GM19452 (cell line): ENCODE data around the gene ATPAF1.
"Not testable (repeated sequence)": the region's sequence is repeated elsewhere in the genome, so short reads cannot be mapped to it uniquely, and the experiment has no call there.

Source experiments
- ATAC-seq: cut with Tn5 transposase; IDR thresholded peaks from one replicate; pipeline ENCODE4 v1.9.1; 2021; ENCODE audit not compliant: unreplicated experiment

ATPAF1 gene, protein sequence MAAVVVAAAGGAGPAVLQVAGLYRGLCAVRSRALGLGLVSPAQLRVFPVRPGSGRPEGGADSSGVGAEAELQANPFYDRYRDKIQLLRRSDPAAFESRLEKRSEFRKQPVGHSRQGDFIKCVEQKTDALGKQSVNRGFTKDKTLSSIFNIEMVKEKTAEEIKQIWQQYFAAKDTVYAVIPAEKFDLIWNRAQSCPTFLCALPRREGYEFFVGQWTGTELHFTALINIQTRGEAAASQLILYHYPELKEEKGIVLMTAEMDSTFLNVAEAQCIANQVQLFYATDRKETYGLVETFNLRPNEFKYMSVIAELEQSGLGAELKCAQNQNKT

DNA sequence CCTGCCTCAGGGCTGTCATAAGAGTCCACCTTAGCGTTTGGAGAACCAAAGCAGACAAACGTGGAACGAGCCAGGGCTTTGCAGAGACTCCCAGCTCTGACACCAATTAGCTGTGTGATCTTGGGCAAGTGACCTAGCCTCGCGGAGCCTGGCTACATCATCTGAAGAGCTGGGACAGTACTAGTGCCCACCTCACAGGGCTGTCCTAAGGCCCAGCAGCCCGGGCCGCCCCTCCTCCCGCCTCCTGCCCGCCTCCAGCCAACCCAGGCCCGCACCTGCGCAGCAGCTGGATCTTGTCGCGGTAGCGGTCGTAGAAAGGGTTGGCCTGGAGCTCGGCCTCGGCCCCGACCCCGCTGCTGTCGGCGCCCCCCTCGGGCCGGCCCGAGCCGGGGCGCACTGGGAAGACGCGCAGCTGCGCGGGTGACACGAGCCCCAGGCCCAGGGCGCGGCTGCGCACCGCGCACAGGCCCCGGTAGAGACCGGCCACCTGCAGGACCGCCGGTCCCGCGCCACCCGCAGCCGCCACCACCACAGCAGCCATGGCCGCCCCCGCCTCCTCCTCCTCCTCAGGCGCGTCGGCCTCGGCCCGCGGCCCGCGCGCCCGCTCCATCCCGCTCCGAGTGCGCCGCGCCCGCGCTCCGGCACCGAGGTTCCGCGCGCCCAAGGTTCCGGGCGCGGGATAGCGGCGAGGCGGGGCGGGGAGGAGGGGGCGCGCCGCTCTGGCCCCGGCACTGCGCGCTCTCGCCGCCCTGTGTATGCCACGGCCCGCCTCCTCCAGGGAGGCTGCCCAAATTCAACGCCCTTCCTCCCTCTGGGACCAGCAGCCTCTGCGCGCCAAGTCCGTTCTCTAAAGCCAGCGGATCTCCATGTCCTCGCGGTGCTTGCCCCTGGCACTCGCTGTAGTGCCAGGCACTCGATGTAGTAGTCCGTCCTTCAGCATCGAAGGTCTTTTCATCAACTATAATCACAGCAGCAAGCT lies at the start of gene ATPAF1:
TSS of gene ATPAF1 (minus strand) at position 583 of the 979 bp plus-strand sequence. CDS start at position 541, 42 bp downstream.
- ATAC-seq = peak; percentile 79

DNA sequence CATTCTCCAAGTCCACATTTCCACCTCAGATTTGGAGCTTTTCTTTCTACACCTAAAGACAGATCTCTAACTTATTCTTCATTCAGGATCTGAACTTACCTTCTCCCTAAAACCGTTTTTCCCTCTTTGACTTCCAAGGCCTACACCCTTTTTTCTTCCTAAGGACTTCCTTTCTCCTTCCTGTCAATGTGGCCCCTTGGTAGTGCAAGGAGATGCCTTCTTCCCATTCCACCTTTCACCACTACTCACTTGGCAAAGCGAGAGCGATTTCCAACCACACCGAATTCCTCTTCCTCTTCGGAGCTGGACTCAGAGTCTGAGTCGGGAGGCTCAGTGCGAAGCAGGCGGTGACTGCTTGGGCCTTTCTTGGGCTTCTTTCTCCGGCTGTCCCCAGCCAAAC lies 49.5 kb upstream of the ATPAF1 start:
- ATAC-seq = no peak

DNA sequence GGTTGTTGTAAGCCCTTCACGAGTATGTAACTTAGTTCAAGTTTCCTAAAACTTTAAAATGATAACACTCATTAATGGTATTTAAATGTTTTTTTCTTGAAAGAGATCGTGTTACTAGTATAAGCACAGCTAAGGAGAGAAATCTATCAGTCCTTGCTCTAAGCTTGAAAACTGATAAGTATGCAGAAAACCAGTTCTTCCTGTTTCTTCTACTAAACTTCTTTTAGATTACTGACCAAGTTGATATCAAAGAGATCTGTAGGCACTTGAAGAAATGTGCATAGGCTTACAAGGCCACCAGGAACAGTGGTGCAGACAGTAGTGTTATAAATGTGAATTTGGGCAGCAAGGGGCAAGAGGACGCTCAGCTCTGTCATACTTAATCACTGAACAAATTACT lies 46.8 kb upstream of the ATPAF1 start:
- no peak for ATAC-seq

DNA sequence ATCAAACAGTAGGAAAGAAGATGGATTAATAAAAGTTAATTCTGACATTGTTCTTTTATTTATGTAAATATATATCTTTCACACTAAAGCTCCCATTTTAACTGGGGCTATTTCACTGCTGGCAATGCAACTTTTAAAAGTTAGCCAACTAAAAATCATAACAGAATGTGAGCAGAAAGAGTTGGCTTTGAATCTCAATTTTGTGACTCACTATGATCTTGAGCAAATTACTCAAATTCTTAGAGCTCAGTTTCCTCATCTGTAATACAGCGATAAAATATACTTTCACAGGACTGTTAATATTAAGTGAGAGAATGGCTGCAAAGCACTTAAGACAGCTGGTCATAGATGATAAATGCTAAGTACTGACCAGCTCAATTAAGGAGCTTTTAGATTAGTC lies 40.0 kb upstream of the ATPAF1 start:
- no peak for ATAC-seq

DNA sequence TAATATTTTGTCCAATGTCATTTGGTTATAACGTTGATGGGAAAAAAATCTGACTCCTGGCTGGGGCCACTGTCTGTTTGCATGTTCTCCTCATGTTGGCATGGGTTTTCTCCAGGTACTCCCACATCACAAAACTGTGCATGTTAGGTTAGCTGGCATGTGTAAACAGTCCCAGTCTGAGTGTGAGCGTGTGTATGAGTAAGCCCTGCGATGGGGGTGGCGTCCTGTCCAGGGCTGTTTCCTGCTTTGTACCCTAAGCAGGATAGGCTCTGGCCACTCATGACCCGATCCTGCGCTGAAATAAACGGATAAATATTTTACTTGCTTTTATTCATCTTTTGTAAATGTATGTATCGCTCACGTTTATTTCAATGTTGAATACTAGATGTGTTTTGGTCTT lies 37.2 kb upstream of the ATPAF1 start:
- no peak for ATAC-seq

DNA sequence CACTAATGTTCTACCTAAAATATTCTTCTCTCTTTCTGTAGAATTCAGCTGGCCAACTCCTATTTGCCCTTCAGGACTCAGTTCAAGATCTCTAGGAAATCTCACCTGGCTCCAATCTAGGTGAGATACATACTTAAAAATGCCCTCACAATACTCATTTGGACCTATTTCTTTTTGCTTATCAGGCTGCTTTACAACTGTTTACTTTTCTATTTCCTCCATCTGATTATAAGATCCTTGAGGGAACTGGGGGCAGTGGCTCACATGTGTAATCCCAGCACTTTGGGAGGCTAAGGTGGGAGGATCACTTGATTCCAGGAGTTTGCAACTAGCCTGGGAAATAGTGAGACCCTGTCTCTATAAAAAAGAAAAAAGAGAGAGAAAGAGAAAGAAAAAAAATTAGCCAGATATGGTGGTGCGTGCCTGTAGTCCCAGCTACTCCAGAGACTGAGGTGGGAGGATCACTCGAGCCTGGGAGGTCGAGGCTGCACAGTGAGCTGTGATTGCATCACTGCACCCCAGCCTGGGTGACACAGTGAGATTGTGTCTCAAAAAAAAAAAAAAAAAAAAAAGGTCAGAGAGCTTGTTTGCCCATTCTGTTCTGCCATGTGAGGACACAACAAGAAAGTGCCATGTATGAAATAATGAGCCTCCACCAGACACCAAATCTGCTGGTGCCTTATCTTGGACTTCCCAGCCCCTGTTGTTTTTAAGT lies 35.9 kb upstream of the ATPAF1 start:
- ATAC-seq = no peak

DNA sequence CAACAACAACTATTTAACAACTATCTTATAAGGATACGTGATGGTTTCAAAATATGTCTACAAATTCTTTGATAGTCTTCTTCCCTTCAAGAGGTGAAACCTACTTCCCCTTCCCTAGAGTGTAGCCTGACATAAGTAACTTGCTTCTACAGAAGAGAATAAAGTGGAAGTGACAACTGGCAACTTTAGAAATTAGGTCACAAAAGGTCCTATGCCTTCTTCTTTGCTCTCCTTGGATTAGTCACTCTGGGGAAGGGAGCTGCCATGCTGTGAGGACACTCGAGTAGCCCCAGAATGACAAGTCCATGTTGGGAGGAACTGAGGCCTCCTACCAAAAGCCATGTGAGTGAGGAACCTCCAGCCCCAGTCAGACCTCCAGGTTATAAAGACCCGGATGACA lies 31.5 kb upstream of the ATPAF1 start:
- ATAC-seq = no peak

DNA sequence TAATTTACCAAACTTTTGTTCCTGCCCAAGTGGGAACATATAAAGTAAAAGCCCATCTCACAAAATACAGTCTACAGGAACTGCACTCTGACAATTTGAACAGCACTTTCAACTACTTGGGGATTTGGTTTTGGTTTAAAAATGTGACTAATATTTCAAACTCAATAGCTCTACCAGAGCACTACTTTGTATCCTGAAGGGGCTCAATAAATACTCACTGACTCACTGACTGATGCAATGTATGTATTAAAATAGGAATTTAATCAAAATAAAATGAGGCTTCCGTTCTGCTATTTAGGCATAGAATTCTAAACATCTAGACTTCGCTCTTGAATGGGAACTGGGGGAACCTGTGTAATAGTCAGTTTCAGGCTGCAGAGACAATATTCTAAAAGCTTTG lies 28.9 kb upstream of the ATPAF1 start:
- no peak for ATAC-seq

DNA sequence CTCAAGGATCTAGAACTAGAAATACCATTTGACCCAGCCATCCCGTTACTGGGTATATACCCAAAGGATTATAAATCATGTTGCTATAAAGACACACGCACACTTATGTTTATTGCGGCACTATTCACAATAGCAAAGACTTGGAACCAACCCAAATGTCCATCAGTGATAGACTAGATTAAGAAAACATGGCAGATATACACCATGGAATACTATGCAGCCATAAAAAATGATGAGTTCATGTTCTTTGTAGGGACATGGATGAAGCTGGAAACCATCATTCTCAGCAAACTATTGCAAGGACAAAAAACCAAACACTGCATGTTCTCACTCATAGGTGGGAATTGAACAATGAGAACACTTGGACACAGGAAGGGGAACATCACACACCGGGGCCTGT lies 26.5 kb upstream of the ATPAF1 start:
- ATAC-seq = not testable (repeated sequence)

DNA sequence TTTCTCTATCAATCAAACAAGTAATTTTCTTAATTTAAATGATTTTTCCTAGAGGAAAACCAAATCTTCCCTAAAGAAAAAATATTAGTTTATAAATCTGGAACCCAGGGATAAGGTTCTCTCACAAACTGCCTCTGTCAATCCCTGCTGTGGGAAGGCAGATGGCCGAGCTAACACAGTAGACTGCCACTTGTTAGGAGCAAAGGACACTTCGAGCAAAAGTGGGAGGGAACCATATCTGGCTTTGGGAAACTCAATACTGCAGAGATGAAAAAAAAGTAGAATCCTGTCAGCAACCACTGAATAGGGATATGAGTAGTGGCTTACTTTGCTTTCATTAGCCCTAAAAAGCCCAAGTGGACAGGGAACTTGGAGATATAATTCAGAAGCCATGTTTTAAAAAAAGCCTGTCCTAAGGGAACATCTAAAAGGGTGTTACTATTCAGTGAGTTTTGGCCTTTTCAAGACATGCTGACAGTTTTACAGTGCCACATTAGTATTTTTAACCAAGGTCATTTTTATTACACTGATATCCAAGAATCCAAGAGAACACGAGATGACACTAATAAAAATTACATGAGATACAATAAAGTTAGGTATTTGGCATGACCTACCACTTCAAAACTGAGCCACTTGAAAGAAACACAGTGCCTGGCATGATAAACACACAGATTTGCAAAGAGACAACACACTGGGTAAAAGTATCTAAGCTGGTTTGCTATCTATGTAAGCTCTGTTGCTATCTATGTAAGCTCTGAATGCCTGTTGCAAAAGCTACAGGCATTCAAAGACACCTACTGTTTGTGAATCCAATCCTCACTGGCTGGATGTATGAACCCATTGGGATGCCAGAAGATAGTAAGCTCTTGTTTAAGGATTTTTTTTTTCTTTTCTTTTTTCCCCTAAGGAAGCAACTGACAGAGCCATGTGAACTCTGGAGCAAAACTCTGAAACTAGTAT lies 24.9 kb upstream of the ATPAF1 start:
- ATAC-seq = no peak

DNA sequence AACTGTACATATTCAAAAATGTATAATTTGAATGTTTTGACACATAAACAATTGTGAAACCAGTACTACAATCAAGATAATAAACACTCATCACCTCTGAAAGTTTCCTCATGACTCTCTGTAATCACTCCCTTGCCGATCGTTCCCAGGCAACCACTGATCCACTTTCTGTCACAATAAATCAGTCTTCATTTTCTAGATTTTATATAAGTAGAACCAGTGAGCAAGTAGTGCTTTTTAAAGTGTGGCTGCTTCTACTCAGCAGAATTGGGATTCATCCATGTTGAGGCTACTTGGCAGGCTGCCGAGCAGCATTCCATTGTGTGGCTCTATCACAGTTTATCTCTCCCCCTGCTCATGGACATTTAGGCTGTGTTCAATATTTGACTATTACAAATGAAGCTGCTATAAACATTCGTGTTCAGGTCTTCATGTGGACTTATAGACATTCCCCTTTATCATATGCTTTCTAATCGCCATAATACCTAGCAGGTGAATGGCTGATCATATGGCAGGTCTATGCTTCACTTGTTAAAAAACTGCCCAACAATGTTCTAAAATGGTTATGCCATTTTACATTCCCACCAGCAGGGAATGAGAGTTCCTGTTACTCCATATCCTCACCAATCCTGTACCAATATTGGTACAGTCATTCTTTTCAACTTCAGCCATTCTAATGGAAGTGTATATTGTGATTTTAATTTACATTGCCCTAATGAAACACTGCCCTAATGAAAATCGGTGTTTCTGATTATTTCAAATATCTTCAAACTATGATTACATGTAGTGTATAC lies 24.0 kb upstream of the ATPAF1 start:
- no peak for ATAC-seq

DNA sequence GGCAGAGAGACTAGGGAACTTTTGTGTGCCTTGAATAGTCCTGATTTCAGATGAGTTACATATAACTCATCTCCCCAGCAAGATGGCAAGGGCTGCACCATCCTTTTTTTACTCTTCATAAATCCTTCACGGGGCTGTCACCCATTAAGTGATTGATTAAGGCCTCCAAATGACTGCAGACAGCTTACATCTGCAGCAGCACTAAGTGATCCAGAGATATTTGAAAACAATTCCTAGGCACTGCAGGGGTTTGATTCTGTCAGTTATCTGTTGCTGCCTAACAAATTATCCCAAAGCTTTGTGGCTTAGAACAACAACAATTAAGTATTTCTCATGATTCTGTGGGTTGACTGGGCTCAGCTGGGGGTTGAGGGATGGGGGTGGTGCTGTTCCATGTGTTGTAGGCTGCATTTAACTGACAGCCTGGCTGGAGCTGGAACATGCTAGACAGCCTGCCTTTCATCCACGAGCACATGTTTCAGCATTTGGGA lies 22.8 kb upstream of the ATPAF1 start:
- ATAC-seq = no peak

DNA sequence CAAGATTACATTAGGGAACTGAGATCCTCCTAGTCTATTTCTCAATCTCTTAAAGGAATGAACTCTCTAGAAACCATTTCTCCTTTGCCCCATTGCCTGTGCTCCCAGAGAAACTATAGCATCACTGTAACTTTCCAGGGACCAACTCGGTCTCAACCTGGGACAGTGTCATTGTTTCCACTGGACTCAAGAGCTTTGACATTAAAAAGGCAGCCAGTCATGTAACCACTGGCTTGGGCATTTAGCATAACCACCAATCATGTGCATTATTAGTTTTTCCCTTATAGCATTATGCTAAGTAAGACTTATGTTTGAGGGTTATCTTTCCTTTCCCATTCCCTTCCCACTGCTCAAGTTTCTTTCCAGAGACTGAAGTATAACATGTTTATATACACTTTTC lies 21.7 kb upstream of the ATPAF1 start:
- no peak for ATAC-seq

DNA sequence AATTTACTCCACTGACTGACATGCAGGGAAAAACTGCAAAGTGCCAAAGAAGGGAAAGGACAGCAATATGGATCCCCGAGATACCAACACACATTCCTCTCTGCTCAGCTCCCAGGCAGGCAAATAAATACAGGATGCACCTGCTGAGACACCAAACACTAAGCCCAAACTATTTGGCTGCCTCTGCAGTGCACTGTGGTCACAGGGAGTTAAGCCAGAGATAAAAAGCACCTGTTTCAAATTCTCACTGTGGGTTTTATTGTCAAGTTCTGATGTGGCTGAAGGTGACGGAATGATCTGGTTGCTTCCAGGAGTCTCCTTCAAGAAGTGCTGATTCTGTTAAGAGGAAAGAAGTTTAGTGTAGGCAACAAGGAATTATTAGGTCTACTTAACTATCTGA lies 21.2 kb upstream of the ATPAF1 start:
- no peak for ATAC-seq

DNA sequence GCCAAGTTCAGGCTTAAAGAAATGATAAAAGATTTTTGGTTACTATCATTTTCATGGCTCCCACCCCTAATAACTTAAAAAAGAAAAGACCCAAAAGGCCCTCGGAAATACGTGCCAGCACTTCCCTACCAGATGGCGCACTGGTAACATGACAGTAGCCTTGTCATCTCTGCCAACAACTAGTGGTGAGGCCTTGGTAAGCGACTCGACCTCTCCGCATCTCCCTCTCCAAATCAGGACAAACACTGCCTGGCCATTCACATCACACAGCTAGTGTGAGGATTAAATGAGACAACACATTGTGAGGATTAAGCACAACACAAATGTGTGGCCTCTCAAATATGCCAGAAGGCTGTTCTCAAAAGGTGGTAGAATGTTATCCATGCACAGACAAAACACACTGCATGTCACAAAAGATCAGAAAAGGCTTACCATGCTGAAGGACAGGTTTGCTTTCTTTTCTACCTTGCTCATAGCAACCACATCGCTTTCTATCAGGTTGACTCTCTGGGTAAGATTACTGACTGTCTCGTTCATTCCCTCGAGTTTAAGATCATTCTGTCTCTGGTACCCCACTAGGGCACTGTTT lies 19.9 kb upstream of the ATPAF1 start:
- no peak for ATAC-seq

DNA sequence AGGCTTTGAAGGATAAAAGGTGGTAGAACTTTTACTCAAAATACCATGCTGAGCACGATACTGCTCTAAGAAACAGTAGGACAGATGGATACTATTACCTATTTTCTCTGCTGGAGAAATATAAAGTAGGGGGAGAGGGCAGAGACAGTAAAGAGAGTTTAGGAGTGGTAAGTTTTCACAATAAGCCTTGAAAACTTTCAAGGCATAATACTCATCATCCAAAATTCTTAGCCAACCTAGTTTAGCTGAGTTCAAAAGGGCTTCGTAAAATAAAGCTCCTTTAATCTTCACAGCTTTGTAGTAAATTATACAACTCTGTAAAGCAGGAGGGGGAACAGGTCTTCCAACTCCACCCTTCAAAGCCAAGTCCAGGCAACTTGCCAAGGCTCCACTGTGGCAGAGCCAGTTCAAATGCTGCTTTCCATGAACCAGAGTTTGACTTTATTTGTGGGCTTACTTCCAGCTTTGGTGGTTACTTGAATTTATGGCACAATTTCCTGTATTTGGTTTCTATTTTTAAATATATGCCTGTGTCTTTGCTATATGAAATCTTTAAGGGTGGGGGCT lies 19.0 kb upstream of the ATPAF1 start:
- ATAC-seq = no peak

DNA sequence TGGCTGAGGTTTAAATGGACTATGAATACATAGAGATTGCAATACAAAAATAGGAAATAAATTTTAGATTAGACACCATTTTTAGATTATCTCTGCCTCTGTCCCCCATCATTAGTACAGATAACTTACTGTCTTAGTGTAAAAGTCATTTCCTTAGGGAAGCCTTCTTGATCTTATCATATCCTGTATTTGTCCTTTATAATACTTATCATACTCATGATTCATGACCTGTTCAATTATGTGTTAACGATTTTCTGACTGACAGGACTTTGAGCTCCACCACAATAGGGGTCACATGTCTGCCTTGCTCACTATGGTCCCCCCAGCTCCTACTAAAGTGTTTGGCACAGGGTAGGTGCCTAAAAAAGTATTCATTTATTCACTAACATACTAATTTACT lies 18.1 kb upstream of the ATPAF1 start:
- ATAC-seq = no peak

DNA sequence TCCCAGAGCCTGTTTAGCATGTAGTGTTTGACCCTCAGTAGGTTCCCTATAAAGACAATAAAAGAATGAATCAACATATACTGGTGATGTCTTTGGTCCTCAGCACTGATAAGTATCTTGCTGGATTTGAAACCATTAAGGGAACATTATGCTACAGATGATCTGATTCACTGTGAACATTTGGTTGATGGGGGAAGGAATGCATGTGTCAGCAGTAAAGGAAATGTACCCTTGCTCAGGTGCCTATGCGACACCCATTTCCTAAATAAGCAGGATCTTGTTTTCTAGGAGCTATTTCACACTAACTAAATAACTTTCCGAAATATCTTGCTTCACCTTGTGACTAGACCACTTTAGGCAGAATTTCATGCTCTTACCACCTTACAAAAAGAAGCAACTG lies 16.5 kb upstream of the ATPAF1 start:
- ATAC-seq = no peak

DNA sequence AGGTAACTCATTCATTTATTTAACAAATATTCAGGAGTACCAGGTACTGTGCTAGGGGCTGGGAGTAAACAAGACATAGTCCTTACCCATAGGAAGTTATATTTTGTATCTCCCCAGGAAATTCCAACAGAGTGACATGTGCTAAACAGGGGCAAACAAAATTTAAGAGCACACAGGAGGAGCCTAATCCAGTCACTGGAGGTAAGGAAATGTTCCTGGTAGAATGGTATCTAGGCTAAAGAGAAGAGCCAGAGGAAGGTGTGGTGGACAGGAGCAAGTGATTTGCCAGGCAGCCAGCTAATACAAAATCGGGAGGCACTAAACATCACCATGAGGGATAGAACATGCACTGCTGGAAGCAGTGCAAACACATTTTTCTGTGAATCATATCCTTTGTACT lies 13.9 kb upstream of the ATPAF1 start:
- ATAC-seq = no peak
